Measurements from ENCODE around the gene KCNJ6. TPM values are rescaled to one million over a fixed set of nuclear protein-coding genes. Genes with fewer than 3 reads are reported as not detected.

The KCNJ6 gene
- total and polyA plus RNA-seq, 2 experiments from 2014 or later, result 0.07 to 0.46 TPM

- H2AFZ ChIP-seq, result no peak overlapping the region
- no peaks in the 10 kb centered on the region for H3K36me3 ChIP-seq (replicated peaks; ENCODE audit: insufficient read depth, low read depth)
- H3K4me1 ChIP-seq (ENCODE audit: insufficient read depth), result peaks cover 11% of the 10 kb centered on the region
- DNase-seq (ENCODE audit: low spot score), result no peak
- no peaks in the 10 kb centered on the region for H3K27me3 ChIP-seq
- H3K9me2 ChIP-seq (replicated peaks; ENCODE audit: insufficient read depth), result no peaks in the 10 kb centered on the region
- H4K20me1 ChIP-seq (ENCODE audit: insufficient read depth, poor library complexity, severe bottlenecking), result no peaks in the 10 kb centered on the region
- 90% methylated on average over 11 of the region's 11 CpGs for WGBS (ENCODE audit: low lambda C conversion rate, missing lambda C conversion rate)
- TF ChIP-seq EZH2 (IDR thresholded peaks at IDR 0.05; ENCODE audit: borderline replicate concordance) (no peak), EZH2phosphoT487 (IDR thresholded peaks at IDR 0.05; ENCODE audit: low read depth, severe bottlenecking, unreplicated experiment) (no peak), CTCF (IDR thresholded peaks at IDR 0.05; ENCODE audit: poor library complexity) (no peak)
- H3K4me3 ChIP-seq, result no peak overlapping the region
- H3K9me3 ChIP-seq (ENCODE audit: low read depth), result no peaks in the 10 kb centered on the region
- no peaks in the 10 kb centered on the region for H3K79me2 ChIP-seq
- no peak overlapping the region for H3K27ac ChIP-seq
- H3K4me2 ChIP-seq, result no peak overlapping the region
Measured at GRCh38 chr21:37561941-37562919, 354.0 kb downstream of the KCNJ6 start.

GRCh38 chr21:37561506-37561905 is 354.8 kb downstream of the KCNJ6 start:
- H2AFZ ChIP-seq, result no peak overlapping the region

GRCh38 chr21:37560385-37560784 is 355.9 kb downstream of the KCNJ6 start:
- no peak for DNase-seq (ENCODE audit: low spot score)
- Histone ChIP-seq H3K36me3 (replicated peaks; ENCODE audit: insufficient read depth, low read depth) (no peaks in the 10 kb centered on the region), H3K9me3 (ENCODE audit: low read depth) (no peaks in the 10 kb centered on the region), H3K27me3 (no peaks in the 10 kb centered on the region), H3K79me2 (no peaks in the 10 kb centered on the region), H3K27ac (no peak overlapping the region), H3K4me1 (ENCODE audit: insufficient read depth) (peaks cover 16% of the 10 kb centered on the region), H3K4me3 (no peak overlapping the region), H4K20me1 (ENCODE audit: insufficient read depth, poor library complexity, severe bottlenecking) (no peaks in the 10 kb centered on the region), H3K9me2 (replicated peaks; ENCODE audit: insufficient read depth) (no peaks in the 10 kb centered on the region), H3K4me2 (no peak overlapping the region), H2AFZ (no peak overlapping the region)
- TF ChIP-seq EZH2phosphoT487 (IDR thresholded peaks at IDR 0.05; ENCODE audit: low read depth, severe bottlenecking, unreplicated experiment) (no peak), CTCF (IDR thresholded peaks at IDR 0.05; ENCODE audit: poor library complexity) (no peak), EZH2 (IDR thresholded peaks at IDR 0.05; ENCODE audit: borderline replicate concordance) (no peak)
- 89% methylated on average over 5 of the region's 5 CpGs for WGBS (ENCODE audit: low lambda C conversion rate, missing lambda C conversion rate)

More at GRCh38 chr21:37561506-37561905, 354.8 kb downstream of the KCNJ6 start:
- TF ChIP-seq CTCF (IDR thresholded peaks at IDR 0.05; ENCODE audit: poor library complexity), result no peak
- TF ChIP-seq EZH2 (IDR thresholded peaks at IDR 0.05; ENCODE audit: borderline replicate concordance), result no peak
- TF ChIP-seq EZH2phosphoT487 (IDR thresholded peaks at IDR 0.05; ENCODE audit: low read depth, severe bottlenecking, unreplicated experiment), result no peak
- no peaks in the 10 kb centered on the region for H3K9me2 ChIP-seq (replicated peaks; ENCODE audit: insufficient read depth)
- 92% methylated on average over 7 of the region's 7 CpGs for WGBS (ENCODE audit: low lambda C conversion rate, missing lambda C conversion rate)
- no peaks in the 10 kb centered on the region for H4K20me1 ChIP-seq (ENCODE audit: insufficient read depth, poor library complexity, severe bottlenecking)
- DNase-seq (ENCODE audit: low spot score), result no peak
- H3K9me3 ChIP-seq (ENCODE audit: low read depth), result no peaks in the 10 kb centered on the region
- no peak overlapping the region for H3K4me2 ChIP-seq
- no peak overlapping the region for H3K4me3 ChIP-seq
- H3K36me3 ChIP-seq (replicated peaks; ENCODE audit: insufficient read depth, low read depth), result no peaks in the 10 kb centered on the region
- H3K79me2 ChIP-seq, result no peaks in the 10 kb centered on the region
- no peak overlapping the region for H3K27ac ChIP-seq
- peaks cover 11% of the 10 kb centered on the region for H3K4me1 ChIP-seq (ENCODE audit: insufficient read depth)
- H3K27me3 ChIP-seq, result no peaks in the 10 kb centered on the region

Data from hepatocyte (in vitro differentiated cells).